Measurements from ENCODE around the gene TAS2R43.

DNA sequence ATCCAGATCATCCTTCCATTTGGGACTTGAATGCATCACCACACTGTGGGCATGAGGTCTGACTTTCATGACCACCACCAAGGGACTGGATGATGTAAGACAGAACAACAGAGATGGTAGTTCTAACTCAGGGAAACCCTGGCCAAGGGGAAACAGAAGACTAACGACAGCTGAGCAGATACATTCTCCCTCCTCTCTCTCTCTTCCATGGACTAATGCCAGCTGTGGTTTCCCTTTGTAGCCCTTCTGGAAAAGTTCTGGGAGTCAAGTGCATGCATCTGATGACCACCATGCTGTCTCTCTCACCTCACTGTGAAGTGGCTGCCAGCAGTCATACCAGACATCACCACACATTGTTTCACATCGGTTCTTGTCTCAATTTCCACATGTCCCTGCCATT is 38.9 kb upstream of the TAS2R43 start:
- TF ChIP-seq, protein P1, sequence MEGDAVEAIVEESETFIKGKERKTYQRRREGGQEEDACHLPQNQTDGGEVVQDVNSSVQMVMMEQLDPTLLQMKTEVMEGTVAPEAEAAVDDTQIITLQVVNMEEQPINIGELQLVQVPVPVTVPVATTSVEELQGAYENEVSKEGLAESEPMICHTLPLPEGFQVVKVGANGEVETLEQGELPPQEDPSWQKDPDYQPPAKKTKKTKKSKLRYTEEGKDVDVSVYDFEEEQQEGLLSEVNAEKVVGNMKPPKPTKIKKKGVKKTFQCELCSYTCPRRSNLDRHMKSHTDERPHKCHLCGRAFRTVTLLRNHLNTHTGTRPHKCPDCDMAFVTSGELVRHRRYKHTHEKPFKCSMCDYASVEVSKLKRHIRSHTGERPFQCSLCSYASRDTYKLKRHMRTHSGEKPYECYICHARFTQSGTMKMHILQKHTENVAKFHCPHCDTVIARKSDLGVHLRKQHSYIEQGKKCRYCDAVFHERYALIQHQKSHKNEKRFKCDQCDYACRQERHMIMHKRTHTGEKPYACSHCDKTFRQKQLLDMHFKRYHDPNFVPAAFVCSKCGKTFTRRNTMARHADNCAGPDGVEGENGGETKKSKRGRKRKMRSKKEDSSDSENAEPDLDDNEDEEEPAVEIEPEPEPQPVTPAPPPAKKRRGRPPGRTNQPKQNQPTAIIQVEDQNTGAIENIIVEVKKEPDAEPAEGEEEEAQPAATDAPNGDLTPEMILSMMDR (IDR thresholded peaks at IDR 0.05; ENCODE audit: poor library complexity) = no peak
- no peak for TF ChIP-seq EZH2phosphoT487 (IDR thresholded peaks at IDR 0.05; ENCODE audit: low read depth, severe bottlenecking, unreplicated experiment)

Data from hepatocyte (in vitro differentiated cells).